ENCODE measurements around the gene ZFP64.

ZFP64 gene

DNA sequence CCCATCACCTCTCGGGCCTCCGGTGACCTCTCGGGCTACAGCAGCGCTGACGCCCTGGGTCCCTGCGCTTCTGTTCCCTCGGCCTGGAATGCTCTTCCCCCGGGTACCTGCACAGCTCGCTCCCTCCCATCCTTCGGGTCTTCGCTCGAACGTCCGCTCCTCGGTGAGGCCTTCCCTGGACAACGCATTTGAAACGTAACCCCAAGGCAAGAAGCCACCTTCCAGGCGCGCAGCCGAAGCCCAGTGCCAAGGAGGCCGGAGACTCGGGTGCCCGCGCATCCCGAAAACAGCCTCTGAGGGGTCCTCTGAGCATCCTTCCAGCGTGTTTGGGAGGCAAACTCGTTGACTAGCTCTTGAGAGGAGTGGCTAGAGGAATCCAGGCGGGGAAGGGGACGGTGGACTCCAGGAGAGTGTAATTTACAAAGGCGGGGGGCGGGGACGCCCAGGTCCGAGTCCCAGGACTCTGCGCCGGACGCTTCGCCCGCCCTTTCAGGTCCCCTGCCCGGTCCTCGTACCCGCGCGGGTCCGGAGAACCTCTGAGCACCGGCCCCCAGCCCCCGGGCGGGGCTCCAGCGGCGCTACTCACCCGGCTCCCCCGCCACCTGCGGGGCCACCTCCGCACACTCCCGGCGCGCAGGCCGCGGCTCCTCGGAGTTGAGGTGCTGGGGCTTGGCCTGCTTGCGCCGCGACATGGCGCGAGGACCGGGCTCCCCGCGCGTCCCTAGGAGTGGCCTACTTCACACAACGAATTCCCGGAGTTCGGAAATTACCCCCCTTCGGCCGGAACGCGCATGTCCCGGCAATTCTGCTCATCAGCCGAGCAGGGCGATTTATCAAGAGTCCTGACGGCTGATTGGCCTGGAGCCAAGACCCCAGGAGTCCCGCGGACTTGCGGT lies 86.8 kb downstream of the ZFP64 start:
- DNase-seq (ENCODE audit: low read depth in 2 of 2): no peak

DNA sequence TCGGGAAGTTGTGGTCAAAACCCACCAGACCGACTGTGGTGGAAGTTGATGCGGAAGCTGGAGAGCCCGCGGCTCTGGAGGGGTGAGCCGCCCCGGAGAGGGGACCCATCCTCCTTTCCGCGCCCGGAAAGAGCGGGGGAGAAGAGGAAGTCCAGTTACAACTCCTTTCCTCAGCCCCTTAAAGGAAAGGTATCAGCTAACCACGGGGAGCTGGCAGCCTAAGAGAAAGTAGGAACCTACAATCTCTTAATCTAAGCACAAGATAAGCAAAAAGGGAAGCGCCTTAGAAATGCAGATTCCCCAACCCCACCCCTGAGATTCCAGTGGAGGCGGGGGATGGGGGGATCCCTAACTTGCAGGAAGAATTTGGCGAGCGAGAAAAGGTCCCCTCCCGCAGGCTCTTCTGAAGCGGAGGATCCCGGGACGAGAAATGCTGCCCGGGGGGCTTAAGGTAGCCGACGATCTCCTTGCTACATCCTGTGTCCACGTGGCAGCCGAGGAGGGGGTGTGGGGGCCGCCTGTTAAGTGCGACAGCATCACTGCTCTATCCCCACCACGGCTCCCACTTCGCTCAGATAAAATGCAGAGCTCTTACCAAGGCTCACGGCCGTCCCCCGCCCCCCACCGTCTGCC lies 87.5 kb downstream of the ZFP64 start:
- DNase-seq (ENCODE audit: low read depth in 2 of 2): no peak

DNA sequence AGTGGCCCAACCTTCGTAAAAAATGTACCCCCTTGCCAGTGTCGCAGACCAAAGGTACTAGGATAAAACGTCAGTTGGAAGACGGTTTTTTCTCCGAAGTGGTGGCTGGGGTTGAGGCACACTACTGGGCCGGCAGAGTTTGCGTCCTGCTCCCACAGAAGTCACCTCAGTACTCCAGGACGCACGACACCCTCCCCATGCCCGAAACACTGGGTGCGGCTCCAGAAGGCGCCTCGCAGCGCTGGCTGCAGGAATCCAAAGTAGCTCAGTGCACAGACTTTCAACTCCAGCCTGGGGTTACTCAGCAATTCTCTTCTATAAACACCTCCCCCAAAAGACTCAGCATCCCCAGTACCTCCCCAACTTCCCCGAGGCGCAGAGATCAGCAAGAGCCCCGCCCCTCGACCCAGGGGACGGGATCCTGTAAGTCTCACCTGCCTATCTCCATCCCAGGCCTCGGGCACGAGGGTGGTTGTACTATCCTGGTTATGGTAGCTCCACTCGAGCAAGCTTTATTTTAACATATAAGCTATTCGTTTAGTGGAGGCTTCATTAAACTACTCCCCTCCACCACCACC lies 88.2 kb downstream of the ZFP64 start:
- no peak for DNase-seq (ENCODE audit: low read depth in 2 of 2)

DNA sequence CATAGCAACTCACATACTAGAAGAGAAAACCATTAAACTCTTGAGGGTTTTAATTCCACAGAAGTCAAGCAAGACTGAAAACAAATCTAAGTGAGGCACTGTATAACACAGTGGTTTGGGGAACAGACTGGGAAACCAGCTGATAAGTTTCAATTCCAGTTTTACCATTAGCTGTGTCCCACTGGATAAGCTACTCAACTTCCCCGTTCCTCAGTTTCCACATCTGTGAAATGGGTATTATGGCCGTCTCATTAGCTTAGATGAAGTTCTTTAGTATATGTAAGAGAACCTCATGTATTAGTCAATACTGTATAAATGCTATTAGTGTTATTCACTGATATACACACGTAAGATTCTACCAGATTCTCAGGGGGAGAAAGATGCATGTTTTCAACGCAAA lies 89.0 kb downstream of the ZFP64 start:
- no peak for DNase-seq (ENCODE audit: low read depth in 2 of 2)

DNA sequence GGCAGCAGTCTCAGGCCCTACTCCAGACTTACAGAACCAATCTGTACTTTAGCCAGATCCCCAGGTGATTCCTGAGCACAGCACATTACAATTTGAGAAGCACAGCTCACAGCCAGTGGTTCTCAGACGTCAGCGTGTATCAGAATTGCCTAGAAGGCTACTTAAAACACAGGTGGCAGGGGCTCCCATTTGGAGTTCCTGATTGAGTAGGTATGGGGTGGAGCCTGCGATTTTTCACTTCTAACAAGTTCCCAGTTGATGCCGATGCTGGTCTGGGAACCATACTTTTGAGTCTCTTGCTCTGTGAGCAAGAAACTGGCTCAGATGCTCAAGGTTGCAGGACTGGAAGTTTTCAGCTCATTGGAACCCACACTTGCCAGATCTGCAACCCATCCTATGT lies 89.5 kb downstream of the ZFP64 start:
- DNase-seq (ENCODE audit: low read depth in 2 of 2): no peak
